HT-29 (cell line): Measurements from ENCODE around the gene SCYGR1. TPM values are rescaled to one million over a fixed set of nuclear protein-coding genes. Genes with fewer than 3 reads are reported as not detected.
"Not testable (repeated sequence)": the region's sequence is repeated elsewhere in the genome, so short reads cannot be mapped to it uniquely, and the experiment has no call there.

Experiments used
- DNase-seq: peaks from one replicate; pipeline ENCODE4 v3.0.0-alpha.2; 2015; ENCODE audit warnings: low spot score
- total RNA-seq: library from RNA; depleted of rRNA; stranded (reverse); fragments of >200 nt; shearing (Covaris generic); gene quantifications from 2 replicates; pipeline ENCODE4 v1.2.3, GENCODE V29; 2014

Gene SCYGR1
- total RNA-seq, 1 experiment from 2014 or later: not detected

GRCh38 chr2:227402959-227403358, 15.2 kb upstream of the SCYGR1 start:
- no peak for DNase-seq

GRCh38 chr2:227402321-227402720, 14.6 kb upstream of the SCYGR1 start:
- DNase-seq: no peak

- DNase-seq: no peak
These were observed 13.8 kb upstream of the SCYGR1 start for GRCh38 chr2:227401550-227401949.

- DNase-seq: no peak
These were observed 11.2 kb upstream of the SCYGR1 start for GRCh38 chr2:227398684-227399670.

GRCh38 chr2:227397562-227397961, 9.8 kb upstream of the SCYGR1 start:
- no peak for DNase-seq

GRCh38 chr2:227395556-227395955, 7.8 kb upstream of the SCYGR1 start:
- no peak for DNase-seq

- no peak for DNase-seq
These were observed 6.7 kb upstream of the SCYGR1 start for GRCh38 chr2:227394401-227394800.

- DNase-seq: no peak
These were observed 2.9 kb upstream of the SCYGR1 start for GRCh38 chr2:227390468-227391256.

GRCh38 chr2:227389661-227390060, 1.9 kb upstream of the SCYGR1 start:
- DNase-seq: no peak

- DNase-seq: no peak
These were observed 1.5 kb upstream of the SCYGR1 start for GRCh38 chr2:227389231-227389630.

- DNase-seq: no peak
These were observed 825 bp upstream of the SCYGR1 start for GRCh38 chr2:227388537-227389011.

- no peak for DNase-seq
These were observed 1.1 kb downstream of the SCYGR1 start for GRCh38 chr2:227386630-227387029.

- DNase-seq: no peak
These were observed 4.1 kb downstream of the SCYGR1 start for GRCh38 chr2:227383686-227384085.

- DNase-seq: not testable (repeated sequence)
These were observed 5.4 kb downstream of the SCYGR1 start for GRCh38 chr2:227382241-227382835.

- no peak for DNase-seq
These were observed 8.7 kb downstream of the SCYGR1 start, which contains the start of gene TM4SF20 for GRCh38 chr2:227379095-227379494. TM4SF20 (minus strand) TSS chr2:227379306; CDS start chr2:227379268, 38 bp downstream.

- DNase-seq: no peak
These were observed 9.4 kb downstream of the SCYGR1 start for GRCh38 chr2:227378371-227378782.

- DNase-seq: no peak
These were observed 10.0 kb downstream of the SCYGR1 start for GRCh38 chr2:227377467-227378351.

GRCh38 chr2:227376656-227377396, 10.9 kb downstream of the SCYGR1 start:
- peak; percentile 4 for DNase-seq

GRCh38 chr2:227374158-227374557, 13.6 kb downstream of the SCYGR1 start:
- no peak for DNase-seq

GRCh38 chr2:227373389-227373788, 14.4 kb downstream of the SCYGR1 start:
- DNase-seq: no peak
